ENCODE measurements around the gene ATXN1.

Gene ATXN1

DNA sequence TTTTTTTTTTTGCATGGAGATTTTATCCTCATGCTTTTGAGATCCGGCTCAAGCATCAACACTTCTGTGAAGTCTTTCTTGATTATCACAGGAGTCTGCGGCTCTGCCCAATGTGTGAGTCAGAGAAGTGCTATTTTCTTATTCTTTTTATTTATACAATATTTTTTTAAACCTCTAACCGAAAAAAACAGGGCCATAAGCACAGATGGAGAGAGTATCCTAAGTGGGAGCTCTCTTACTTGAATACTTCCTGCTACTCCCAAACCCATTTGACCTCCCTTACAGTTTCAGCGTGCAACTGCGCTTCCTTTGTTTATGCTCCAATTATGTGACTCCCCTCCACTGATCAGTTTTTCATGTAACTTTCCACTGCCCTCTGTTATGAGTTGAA, 8.7 kb upstream of the ATXN1 start:
- Mint-ChIP-seq H3K4me1 (ENCODE audit: low read depth) (peaks cover 69% of the 10 kb centered on the region), H3K27ac (no peak overlapping the region), H3K27me3 (no peaks in the 10 kb centered on the region), H3K36me3 (no peaks in the 10 kb centered on the region), H3K9me3 (ENCODE audit: low read depth) (no peaks in the 10 kb centered on the region), H3K4me3 (peak overlapping the region; percentile 30)

DNA sequence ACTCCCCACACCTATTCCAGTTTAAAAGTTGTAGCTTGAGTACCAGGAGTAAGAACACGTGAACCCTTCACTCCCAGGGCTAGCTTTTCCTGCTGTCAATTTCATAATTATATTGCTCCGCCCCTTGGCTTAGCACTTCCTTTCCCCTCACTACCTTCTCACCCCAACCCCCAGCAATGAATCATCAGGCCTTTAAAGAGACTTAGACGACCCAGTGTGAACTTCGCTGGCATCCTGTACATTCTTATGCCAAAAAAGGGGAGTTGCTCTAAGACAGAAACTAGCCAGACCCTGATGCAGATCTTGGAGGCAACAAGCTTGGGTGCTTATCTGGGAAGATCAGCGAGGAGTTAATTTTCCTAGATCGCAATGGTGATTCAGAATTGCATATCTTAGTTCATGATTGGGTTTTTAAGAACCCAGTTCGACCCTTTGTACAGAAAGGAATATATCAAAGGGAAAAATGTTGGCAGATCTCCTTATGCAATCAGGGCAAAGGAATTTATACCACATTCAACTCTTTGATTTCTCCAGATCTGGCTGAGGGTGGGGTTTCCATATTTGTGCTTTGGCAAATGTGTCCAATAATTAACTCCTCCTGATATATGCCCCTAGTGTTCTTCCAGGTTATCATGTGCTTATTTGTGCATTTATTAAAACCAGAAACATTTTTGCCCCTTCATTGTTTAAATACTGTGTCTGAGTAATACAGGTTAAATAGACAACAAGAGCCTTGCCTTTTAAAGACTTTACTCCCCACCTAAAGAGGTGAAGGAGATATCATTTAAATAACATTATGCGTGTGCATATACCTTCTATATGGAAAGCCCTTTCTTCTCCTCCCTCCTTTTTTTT, 8.1 kb upstream of the ATXN1 start:
- no peaks in the 10 kb centered on the region for H3K9me3 Mint-ChIP-seq (ENCODE audit: low read depth)

DNA sequence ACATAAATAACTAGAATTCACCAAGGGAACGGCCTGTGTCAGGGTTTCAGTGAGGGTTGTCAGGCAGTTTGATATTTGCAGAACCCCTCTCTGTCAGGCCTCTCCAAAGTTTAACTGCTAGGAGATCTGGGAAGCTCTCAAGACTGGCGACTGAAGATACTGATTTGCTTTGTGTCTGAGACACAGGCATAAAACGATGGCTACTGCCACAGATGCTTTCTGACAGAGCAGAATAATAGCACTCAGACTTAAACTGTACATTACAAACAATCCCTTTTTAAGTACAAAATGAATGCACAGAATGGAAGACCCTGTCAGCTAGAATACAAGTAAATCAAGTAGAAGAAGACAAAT, 7.2 kb upstream of the ATXN1 start:
- Mint-ChIP-seq H3K9me3 (ENCODE audit: low read depth) (no peaks in the 10 kb centered on the region), H3K4me3 (no peak overlapping the region), H3K27me3 (no peaks in the 10 kb centered on the region), H3K36me3 (no peaks in the 10 kb centered on the region), H3K4me1 (ENCODE audit: low read depth) (peaks cover 83% of the 10 kb centered on the region), H3K27ac (no peak overlapping the region)

More for the DNA sequence above, 8.1 kb upstream of the ATXN1 start:
- no peaks in the 10 kb centered on the region for H3K27me3 Mint-ChIP-seq
- H3K4me3 Mint-ChIP-seq = peak overlapping the region; percentile 30
- peak overlapping the region; percentile 6 for H3K27ac Mint-ChIP-seq
- H3K36me3 Mint-ChIP-seq = no peaks in the 10 kb centered on the region
- peaks cover 75% of the 10 kb centered on the region for H3K4me1 Mint-ChIP-seq (ENCODE audit: low read depth)

DNA sequence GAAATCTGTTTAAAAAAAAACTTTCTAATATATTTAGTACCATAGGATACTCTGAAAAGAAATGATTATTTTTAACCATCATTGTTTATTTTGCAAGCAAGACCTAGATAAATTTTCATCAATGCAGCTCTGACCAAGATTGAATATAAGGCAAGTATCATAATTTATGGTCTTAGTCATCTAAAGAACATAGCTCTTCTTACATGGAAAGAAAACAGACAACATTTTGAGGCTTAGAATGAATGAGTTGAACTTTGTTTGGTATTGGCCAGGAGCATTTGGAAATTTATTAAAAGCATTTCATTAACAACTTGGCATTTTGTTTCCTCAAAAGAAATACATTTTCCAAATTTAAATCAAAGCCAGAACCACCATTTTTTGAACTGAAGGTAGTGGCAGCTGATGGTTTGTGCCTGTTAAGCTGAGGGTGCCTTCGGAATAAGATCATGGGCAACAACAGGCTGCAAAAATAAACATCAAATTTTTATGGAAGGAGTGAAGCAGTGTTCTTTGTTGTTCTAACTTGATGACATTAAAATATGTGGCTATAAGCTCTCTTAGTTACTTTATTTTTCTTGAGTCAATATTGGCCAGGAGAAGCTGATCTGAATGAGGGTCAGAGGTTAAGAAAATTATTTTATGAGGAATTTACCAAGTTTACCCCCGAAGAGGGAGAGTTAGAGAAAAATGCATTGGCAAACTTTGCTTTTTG, 6.7 kb upstream of the ATXN1 start:
- Mint-ChIP-seq H3K36me3 (no peaks in the 10 kb centered on the region), H3K27me3 (no peaks in the 10 kb centered on the region), H3K4me1 (ENCODE audit: low read depth) (peaks cover 81% of the 10 kb centered on the region), H3K4me3 (no peak overlapping the region), H3K27ac (no peak overlapping the region), H3K9me3 (ENCODE audit: low read depth) (no peaks in the 10 kb centered on the region)

DNA sequence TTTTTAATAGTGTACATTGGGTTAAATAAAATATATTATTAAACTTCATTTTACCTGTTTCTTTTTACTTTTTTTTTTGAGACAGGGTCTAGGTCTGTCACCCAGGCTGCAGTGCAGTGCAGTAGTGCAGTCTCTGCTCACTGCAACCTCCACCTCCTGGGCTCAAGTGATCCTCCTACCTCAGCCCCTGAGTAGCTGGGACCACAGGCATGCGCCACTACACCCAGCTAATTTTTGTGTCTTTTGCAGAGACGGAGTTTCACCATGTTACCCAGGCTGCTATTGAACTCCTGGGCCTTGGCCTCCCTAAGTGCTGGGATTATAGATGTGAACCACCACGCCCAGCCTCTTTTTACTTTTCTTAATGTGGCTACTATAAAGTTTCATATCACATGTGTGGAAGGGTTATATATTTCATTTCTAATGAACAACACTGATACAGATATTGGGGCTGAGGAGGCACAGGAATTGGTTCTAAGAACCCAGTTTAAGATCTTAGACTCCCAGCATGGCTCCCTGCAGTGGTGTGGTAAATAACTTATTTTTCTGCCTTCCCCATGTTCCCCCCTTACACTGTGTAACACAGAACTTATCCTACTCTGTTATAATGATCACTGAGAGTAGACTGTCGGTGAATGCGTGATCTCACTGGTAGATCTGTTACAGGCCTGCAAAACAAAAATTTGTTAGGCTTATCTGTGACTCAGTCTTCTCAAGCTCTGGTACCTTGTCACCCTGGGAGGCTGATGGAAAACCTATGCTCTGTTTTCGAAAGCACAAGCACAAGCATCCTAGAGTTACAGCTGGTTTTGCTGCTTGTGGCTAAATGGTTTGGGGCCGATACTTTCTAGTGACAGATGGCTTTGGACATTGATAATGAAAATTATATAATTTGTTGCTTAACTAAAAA, 5.8 kb upstream of the ATXN1 start:
- Mint-ChIP-seq H3K27me3 (no peaks in the 10 kb centered on the region), H3K4me1 (ENCODE audit: low read depth) (peaks cover 83% of the 10 kb centered on the region), H3K36me3 (no peaks in the 10 kb centered on the region), H3K4me3 (no peak overlapping the region), H3K27ac (peak overlapping the region; percentile 23), H3K9me3 (ENCODE audit: low read depth) (no peaks in the 10 kb centered on the region)

DNA sequence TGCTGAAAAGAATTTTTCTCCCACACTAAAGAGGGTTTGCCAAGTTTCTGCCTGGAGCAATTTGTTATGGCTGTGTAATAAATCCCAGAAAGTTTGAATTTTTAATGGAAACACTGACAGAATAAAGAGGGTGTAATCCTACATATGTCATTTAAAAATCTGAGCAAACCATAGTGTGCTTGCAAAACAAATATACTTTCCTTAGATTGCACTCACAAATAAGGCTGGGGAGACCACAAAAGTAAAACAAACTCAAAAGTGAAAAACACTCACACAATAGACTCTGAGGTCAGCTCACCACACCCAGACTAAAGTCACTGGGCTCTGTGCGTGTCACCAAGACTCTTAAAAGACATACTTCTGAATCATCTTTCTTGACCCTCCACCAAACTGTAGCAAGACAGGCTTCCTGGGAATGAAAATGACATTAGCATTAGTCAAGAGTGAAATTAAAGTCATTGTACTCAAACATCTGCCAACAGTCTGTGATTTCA, 4.8 kb upstream of the ATXN1 start:
- H3K36me3 Mint-ChIP-seq = no peaks in the 10 kb centered on the region
- peak overlapping the region; percentile 44 for H3K4me3 Mint-ChIP-seq
- no peaks in the 10 kb centered on the region for H3K27me3 Mint-ChIP-seq
- H3K27ac Mint-ChIP-seq = peak overlapping the region; percentile 50
- H3K4me1 Mint-ChIP-seq (ENCODE audit: low read depth) = peaks cover 75% of the 10 kb centered on the region
- no peaks in the 10 kb centered on the region for H3K9me3 Mint-ChIP-seq (ENCODE audit: low read depth)

DNA sequence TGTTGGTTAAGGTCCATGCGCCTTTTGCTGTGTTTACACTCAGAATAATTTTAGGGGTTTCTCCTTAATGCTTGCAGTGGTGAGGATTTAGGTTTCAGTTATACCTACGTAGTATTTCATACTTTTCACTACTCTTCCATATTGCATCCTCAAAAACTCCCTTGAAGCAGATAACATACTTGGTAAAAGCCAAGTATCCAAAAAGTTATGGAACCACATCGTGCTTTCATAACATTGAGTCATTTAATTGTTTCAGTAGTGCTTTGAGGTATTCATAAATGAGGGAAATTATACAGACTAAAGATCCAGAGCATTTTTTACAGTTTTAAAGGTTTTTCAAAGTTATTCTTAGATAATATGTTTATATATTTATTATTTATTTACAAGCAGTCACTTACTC, 4.0 kb upstream of the ATXN1 start:
- Mint-ChIP-seq H3K27ac (no peak overlapping the region), H3K4me1 (ENCODE audit: low read depth) (peaks cover 67% of the 10 kb centered on the region), H3K9me3 (ENCODE audit: low read depth) (no peaks in the 10 kb centered on the region), H3K4me3 (peak overlapping the region; percentile 46), H3K36me3 (no peaks in the 10 kb centered on the region), H3K27me3 (no peaks in the 10 kb centered on the region)

DNA sequence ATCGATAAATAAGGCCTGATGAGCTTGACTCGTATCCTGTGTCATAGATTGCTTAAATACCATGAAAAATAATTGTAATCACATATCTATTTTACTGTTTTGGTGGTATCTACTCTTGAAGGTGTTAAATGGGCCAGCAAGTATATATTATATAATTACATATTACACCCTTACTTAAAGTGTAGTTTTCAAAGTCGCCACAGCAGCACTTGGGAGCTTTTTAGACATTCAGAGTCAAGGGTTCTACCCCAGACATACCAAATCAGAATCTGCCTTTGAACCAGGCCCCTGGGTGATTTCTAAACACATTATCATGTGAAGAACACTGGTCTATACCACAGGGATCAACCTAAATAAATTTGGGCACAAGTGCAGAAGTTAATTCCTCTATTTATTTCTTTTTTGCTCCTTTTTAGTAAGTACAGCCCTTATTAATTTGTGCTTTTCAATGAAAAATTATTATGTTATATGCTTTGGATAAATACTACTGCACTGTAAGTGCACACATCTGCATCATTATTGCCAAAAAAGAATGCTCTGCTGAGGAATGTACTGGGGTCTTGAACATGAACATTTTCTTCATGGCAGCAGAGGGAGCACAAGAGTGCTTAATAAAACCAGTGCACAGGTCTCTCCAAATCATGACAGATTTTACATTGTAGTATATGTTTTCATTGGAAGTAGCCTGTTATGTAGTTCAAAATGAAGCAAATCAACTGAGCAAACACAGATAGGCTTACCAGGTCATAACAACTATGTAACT, 3.1 kb upstream of the ATXN1 start:
- H3K27ac Mint-ChIP-seq = peak overlapping the region; percentile 77
- H3K4me1 Mint-ChIP-seq (ENCODE audit: low read depth) = peaks cover 63% of the 10 kb centered on the region
- H3K9me3 Mint-ChIP-seq (ENCODE audit: low read depth) = no peaks in the 10 kb centered on the region
- no peaks in the 10 kb centered on the region for H3K36me3 Mint-ChIP-seq
- H3K4me3 Mint-ChIP-seq = peak overlapping the region; percentile 97
- H3K27me3 Mint-ChIP-seq = no peaks in the 10 kb centered on the region

DNA sequence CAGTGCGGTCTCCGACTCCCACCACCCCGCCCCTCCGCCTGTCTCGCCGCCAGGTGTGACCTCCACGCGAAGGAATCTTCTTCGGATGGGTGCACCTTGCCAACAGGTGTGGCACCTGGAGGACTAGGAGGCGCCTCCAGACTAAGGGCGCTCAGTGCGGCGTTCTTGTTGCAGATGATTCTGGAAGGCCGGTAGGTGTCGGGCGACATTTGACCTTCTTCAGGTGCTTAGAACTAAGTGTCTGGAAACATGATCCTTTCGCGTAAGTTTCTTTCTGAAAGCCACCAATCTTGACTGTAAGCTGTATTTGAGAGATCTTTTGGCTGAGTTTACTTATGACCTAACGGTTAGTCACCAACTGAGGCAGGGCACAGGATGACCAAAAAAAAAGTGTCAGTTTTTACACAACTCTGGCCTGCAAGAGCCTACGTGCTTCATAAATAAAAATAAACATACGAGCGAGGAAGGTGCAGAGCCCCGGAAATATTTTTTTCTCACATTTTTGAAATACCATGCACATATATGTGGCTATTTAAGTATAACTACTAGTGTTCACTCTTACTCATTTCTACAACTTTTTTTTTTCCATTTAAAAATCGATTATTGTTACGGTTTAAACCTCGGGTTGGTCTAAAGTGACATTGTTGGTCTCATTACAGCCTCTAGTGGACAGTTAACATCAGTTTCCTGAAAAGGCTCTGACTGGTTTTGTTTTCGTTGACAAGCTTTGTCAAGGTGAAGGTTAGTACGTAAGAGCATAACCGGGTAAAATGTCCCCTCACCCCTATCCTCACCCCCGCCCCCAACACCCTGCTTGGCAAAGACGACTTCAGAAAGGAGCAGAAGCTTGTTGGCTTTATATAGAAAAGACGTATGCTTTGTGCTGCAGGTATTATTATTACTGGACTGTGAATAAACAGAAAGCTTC, 1.6 kb upstream of the ATXN1 start:
- H3K4me3 Mint-ChIP-seq = peak overlapping the region; percentile 97
- no peaks in the 10 kb centered on the region for H3K27me3 Mint-ChIP-seq
- peak overlapping the region; percentile 95 for H3K27ac Mint-ChIP-seq
- peaks cover 62% of the 10 kb centered on the region for H3K4me1 Mint-ChIP-seq (ENCODE audit: low read depth)
- H3K36me3 Mint-ChIP-seq = no peaks in the 10 kb centered on the region
- no peaks in the 10 kb centered on the region for H3K9me3 Mint-ChIP-seq (ENCODE audit: low read depth)

DNA sequence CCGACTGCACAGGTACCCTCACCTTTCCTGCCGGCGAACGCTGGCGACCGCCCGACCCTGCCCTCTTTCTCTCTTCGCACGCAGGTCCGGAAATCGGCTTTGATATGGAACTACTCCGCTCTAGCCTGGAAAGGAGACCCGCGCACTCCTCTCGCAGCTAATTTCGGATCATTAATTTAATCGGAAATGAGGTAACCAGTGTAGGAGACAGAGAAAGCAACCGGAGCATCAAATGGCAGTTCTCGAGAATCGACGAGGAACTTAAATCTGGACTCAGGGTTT, 949 bp upstream of the ATXN1 start:
- H3K4me1 Mint-ChIP-seq (ENCODE audit: low read depth) = peaks cover 60% of the 10 kb centered on the region

DNA sequence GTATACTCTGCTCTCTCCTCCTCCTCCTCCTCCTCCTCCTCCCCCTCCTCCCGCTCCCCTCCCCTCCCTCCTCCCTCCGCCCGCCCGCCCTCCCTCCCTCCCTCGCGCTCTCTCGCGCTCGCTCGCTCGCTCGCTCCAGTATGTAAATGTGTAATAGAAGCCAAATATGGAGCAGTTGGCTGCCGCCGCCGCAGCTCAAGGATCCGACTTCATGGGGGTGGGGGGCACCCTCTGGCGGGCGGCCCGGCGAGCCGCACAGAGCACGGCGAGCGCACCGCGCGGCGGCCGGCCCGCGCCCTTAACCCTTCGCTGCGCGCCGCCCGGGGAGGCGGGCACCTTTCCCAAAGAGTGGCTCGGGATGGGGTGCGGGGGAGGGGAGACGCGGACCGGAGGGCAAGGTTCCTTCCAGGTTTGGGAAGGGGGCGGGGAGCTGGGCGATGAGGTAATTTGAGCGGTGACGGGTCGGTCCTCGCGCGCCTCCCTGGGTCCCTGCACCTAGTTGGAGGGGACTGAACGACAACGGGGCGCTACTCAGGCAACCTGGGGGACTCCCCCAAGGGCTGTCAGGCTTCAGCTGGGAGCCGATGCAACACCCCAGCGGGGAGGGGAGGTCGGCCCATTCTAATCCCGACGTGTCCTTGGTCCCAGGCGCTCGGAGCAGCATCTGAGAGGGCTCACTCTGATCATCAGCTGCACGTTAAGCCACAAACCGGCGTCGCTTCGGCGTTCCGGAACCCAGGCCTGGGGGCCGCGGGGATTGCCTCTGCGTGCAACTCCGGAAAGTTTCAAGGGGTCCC, 409 bp upstream of the ATXN1 start:
- peak overlapping the region; percentile 98 for H3K27ac Mint-ChIP-seq
- H3K9me3 Mint-ChIP-seq (ENCODE audit: low read depth) = no peaks in the 10 kb centered on the region
- H3K4me1 Mint-ChIP-seq (ENCODE audit: low read depth) = peaks cover 61% of the 10 kb centered on the region
- H3K27me3 Mint-ChIP-seq = no peaks in the 10 kb centered on the region
- peak overlapping the region; percentile 97 for H3K4me3 Mint-ChIP-seq
- no peaks in the 10 kb centered on the region for H3K36me3 Mint-ChIP-seq

More for the DNA sequence above, 949 bp upstream of the ATXN1 start:
- peak overlapping the region; percentile 97 for H3K4me3 Mint-ChIP-seq
- H3K27ac Mint-ChIP-seq = peak overlapping the region; percentile 95
- H3K36me3 Mint-ChIP-seq = no peaks in the 10 kb centered on the region
- no peaks in the 10 kb centered on the region for H3K27me3 Mint-ChIP-seq
- H3K9me3 Mint-ChIP-seq (ENCODE audit: low read depth) = no peaks in the 10 kb centered on the region

DNA sequence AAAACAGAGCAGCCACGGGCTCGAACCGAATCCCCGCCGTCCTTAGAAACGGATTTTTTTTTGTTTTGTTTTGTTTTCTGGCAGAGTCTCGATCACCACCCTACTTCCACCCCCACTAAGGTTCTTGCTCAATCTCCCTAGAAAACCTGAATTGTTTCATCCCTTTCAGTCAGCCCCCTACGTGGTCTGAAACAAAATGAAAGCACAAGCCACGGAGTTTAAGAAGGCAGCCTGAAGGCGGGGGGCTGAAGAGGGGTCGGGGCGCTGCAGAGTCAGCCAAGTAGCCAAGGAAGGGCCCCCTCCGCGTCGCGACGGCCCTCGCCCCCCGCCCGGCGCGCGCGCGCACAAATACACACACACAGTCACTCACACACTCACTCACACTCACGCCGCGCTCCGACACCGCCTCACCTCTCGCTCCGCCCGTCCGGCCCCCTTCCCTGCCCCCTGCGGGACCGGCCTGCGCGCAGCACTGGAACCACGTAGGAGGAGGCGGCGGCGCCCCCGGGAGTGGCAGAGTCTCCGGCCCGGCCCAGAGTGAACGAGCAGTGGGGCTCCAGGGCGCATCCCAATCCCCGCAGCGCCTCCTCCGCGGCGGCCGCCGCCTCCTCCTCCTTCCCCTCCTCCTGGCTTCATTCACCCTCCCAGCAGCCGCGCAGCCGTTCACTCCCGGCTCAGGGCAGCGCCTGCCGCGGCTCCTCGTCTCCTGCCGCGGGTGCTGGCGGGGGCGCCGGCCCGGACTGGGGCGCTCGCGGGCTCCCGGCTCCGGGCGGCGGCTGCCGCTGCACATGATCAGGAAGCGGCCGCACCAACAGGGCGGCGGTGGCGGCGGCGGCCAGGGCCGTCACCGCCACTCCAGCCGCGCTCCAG, 1.4 kb downstream of the ATXN1 start:
- no peaks in the 10 kb centered on the region for H3K27me3 Mint-ChIP-seq
- H3K27ac Mint-ChIP-seq = peak overlapping the region; percentile 98
- H3K9me3 Mint-ChIP-seq (ENCODE audit: low read depth) = no peaks in the 10 kb centered on the region
- H3K4me1 Mint-ChIP-seq (ENCODE audit: low read depth) = peaks cover 61% of the 10 kb centered on the region
- peaks cover 2% of the 10 kb centered on the region for H3K36me3 Mint-ChIP-seq
- peak overlapping the region; percentile 97 for H3K4me3 Mint-ChIP-seq

Measured in activated naive CD8-positive, alpha-beta T cell (primary cell).